ENCODE data around the gene MYO9A.

Gene MYO9A

GRCh38 chr15:71782422-71783165 lies 335.4 kb downstream of the MYO9A start:
- no peak for DNase-seq (ENCODE audit: low spot score)

DNA sequence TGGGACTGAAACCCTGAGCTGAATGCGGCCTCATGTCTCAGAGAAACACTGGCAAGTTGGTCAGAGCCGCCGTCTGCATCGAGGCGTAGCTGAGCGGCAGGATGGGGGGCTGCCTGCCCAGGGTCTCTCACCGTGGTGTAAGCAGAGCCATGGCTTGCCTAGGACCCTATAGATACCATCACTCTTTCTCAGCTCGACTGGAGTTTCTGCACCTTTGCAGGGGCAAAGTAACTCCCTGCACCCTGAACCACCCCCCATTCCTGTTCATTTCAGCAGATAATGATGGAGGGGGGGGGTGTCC lies 336.0 kb downstream of the MYO9A start:
- no peak for DNase-seq (ENCODE audit: low spot score)

- DNase-seq (ENCODE audit: low spot score) = no peak
Measured at GRCh38 chr15:71781179-71781964, 336.6 kb downstream of the MYO9A start.

DNA sequence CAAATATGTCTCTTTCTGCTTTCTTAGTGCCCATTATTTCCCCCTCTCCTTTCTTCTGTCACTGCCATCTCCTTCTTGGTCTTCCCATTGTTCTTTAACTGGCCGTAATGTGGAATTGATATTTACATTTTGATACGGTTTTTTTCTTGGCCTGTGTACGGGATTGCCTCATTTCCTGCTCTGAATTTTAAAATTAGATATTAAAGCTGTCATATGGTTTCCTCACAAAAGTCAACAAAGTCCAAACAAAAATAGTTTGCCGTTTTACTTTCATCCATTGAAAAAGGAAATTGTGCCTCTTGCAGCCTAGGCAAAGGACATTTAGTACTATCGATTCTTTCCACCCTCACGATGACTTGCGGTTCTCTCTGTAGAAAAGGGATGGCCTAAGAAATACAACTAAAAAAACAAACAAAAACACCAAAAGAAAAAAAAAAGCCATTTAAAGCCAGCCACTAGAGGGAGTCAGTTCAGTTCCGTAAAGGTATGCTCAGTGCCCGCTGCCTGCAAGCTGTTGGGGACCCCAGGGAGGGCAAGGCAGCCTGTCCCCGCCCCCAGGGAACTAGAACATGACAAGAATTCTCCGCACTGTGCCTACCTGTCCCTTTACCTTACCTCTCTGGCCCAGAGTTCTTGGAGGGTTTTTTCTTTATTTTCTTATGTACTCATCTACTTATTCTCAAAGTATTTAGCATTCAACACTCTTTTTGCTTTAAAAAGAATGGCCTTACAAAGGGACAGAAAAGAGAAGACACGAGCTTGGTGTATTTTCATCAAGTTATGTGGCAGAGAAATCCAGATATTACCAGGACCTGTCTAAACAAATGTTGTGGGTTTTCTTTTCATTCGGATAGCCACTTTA lies 337.6 kb downstream of the MYO9A start:
- DNase-seq (ENCODE audit: low spot score) = peak; percentile 37

DNA sequence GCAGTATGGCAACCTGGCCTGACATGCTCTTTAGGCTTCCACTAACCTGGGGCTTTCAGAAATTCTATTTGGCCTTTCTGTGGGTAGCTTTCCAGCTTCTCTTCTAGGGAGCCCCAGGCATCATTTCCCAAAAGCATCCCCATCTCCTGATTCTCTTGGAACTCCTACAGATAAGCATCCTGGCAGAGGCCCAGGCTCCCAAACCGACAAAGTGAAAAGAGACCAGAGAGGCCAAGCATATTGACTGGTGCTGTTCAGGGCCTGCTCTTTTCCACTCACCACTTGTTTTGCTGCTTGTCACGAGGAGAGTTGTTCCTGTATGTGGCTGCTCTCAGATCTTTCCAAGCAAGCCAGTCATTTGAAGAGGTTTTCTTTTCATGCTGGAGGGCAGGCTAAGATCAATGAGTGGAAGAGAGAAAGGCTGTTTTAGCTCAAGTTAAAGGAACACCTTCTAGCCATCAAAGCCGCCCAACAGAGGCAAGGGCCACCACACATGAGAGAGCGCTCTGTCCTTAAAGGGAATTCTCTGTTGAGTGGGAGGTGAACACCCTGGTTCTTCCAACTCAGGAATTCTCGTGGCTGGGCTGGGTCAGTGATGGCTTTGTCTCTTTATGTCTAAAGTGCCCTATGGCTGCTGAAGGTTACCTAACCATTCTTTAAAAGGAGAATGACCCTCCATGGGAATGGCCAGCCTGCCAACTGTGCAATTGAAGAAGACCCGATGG lies 338.7 kb downstream of the MYO9A start:
- DNase-seq (ENCODE audit: low spot score) = no peak

GRCh38 chr15:71777216-71777943 lies 340.6 kb downstream of the MYO9A start:
- DNase-seq (ENCODE audit: low spot score) = no peak

DNA sequence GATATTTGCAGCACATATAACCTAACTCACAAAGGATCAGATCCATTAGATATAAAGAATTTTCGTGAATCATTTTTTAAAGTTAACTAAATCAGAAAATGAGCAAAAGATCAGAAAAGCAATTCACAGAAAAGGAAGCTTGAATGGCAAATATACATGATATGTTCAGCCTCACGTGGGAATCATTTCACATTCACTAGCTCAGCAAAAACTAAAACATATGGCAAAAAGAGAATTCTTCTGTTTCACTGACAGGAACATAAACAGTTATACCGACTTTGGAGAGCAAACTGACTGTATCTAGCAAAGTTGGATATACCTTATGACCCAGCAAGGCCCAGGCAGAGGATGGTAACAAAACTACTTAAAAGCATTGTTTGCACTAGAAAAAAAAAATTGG lies 341.6 kb downstream of the MYO9A start:
- DNase-seq (ENCODE audit: low spot score) = no peak

DNA sequence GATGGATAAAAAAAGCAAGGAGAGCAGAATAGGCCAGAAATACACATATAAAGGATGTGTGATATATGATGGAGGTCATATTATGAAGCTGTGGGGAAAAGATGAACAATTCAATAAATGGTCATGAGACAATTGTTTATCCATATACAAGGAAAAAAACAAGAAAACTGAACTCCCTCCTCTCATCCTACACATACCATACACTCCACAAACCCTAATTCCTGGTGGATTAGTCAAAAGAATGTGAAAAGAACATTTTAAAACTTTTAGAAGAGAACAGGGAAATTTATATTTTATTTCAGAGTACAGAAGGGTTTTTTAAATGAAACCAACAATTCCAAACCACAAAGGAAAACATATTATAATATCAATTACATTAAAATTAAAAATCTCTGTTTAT lies 342.1 kb downstream of the MYO9A start:
- DNase-seq (ENCODE audit: low spot score) = no peak

DNA sequence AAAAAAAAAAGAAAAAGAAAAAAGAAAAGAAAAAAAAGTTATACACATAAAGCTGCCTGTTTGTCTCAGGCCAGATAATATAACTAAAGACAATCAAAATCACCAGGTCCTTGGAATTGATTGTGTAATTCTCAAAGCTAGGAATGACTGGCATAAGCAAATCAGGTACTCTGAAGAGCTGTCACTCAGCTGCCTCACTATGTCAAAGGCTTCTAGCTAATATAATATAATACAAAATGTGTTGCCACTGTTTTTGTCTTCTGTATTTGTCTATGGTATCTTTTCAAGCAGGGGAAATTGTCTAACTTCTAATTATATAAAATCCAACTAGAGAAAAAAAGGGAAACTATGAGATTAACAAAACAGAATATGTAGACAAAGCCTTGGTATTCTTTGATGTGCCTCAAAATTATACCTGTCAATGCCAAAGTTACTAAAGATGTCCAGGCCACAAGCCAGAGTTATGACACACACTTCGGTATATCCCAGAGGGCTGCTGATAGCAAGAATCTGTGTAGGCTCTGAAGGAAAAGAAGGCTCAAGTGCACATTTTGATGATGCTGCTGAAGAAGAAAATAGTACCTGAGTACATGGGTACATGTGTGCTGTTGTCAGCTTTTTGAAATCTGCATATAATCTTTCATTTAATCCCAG lies 344.6 kb downstream of the MYO9A start:
- DNase-seq (ENCODE audit: low spot score) = no peak
